ENCODE data around the gene USP10. TPM values are rescaled to one million over a fixed set of nuclear protein-coding genes. Genes with fewer than 3 reads are reported as not detected.

The USP10 gene
- total RNA-seq, 1 donor from 2014 or later: 67.8 TPM

DNA sequence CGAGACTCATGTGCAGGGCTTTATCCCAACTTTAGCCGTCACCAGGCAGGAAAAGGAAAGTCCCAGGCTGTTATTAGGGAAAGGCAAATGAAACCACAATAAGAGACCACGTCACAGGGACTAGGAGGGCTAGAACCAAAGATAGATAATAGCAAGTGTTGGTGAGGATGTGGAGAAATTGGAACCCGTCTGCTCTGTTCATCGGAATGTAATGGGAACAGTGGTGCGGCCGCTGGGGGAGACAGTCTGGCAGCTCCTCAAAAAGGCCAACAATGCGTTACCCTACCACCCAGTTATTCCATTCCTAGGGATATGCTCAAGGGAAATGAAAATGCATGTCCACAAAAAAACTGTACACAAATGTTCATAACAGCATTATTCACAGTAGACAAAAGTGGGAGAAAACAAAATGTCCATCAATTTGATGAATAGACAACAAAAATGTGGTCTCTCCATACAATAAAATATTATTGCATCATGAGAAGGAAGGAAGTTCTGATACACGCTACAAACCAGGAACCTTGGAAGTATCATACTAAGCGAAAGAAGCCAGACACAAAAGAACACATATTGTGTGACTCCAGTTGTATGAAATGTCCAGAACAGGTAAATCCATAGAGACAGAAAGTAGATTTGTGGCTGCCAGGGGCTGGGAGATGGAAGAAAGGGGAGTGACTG, 19.5 kb upstream of the USP10 start:
- Histone ChIP-seq H3K36me3 (ENCODE audit: control insufficient read depth, insufficient read depth, low read length) (no peaks in the 10 kb centered on the region), H3K4me3 (ENCODE audit: low read depth, low read length) (no peak overlapping the region), H3K27me3 (ENCODE audit: control insufficient read depth, insufficient read depth, low read length) (no peaks in the 10 kb centered on the region)
- TF ChIP-seq, protein P1, sequence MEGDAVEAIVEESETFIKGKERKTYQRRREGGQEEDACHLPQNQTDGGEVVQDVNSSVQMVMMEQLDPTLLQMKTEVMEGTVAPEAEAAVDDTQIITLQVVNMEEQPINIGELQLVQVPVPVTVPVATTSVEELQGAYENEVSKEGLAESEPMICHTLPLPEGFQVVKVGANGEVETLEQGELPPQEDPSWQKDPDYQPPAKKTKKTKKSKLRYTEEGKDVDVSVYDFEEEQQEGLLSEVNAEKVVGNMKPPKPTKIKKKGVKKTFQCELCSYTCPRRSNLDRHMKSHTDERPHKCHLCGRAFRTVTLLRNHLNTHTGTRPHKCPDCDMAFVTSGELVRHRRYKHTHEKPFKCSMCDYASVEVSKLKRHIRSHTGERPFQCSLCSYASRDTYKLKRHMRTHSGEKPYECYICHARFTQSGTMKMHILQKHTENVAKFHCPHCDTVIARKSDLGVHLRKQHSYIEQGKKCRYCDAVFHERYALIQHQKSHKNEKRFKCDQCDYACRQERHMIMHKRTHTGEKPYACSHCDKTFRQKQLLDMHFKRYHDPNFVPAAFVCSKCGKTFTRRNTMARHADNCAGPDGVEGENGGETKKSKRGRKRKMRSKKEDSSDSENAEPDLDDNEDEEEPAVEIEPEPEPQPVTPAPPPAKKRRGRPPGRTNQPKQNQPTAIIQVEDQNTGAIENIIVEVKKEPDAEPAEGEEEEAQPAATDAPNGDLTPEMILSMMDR (IDR thresholded peaks at IDR 0.05; ENCODE audit: insufficient read depth, low read length, poor library complexity, severe bottlenecking): no peak
- DNase-seq (ENCODE audit: low read depth): no peak

DNA sequence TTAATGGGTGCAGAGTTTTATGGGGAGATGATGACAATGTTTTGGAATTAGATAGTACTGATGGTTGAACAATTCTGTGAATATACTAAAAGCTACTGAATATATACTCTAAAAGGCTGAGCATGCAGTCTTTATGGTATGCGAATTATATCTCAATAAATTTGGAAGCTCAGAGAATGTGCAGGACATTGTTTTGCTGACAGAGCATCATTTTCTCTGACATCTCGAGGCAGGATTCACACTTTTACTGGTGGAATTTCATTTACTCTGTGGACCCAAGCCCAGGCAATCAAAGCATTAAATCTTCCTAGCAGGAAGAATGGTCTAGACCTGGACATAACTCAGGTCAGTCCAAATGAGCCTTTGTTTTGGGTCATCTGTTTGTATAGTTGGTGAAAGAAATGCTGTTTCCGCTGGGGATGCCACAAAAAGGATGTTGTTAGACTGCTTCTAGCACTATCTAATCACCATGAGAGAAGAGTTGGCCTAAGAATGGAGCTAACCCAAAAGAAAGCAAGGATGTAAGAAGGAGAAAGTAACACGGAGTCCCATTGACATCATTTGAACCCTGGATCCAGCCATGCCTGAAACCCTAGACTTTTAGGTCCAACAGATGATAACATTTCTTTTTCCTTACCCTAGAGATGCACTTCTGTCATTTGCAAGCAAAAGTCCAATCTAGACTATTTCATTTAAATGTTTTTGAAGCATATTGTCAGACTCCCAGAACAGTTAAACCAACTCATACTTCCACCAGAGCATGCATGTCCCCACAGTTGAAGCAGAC, 18.8 kb upstream of the USP10 start:
- no peaks in the 10 kb centered on the region for H3K27me3 ChIP-seq (ENCODE audit: control insufficient read depth, insufficient read depth, low read length)
- DNase-seq (ENCODE audit: low read depth): no peak
- H3K36me3 ChIP-seq (ENCODE audit: control insufficient read depth, insufficient read depth, low read length): no peaks in the 10 kb centered on the region
- H3K4me3 ChIP-seq (ENCODE audit: low read depth, low read length): no peak overlapping the region
- TF ChIP-seq, protein P1 (IDR thresholded peaks at IDR 0.05; ENCODE audit: insufficient read depth, low read length, poor library complexity, severe bottlenecking): no peak

- Histone ChIP-seq H3K4me3 (ENCODE audit: low read depth, low read length) (no peak overlapping the region), H3K36me3 (ENCODE audit: control insufficient read depth, insufficient read depth, low read length) (no peaks in the 10 kb centered on the region), H3K27me3 (ENCODE audit: control insufficient read depth, insufficient read depth, low read length) (no peaks in the 10 kb centered on the region)
- TF ChIP-seq, protein P1 (IDR thresholded peaks at IDR 0.05; ENCODE audit: insufficient read depth, low read length, poor library complexity, severe bottlenecking): no peak
- no peak for DNase-seq (ENCODE audit: low read depth)
Measured at GRCh38 chr16:84683691-84684591, 15.9 kb upstream of the USP10 start.

- no peak overlapping the region for H3K4me3 ChIP-seq (ENCODE audit: low read depth, low read length)
- DNase-seq (ENCODE audit: low read depth): no peak
- TF ChIP-seq, protein P1 (IDR thresholded peaks at IDR 0.05; ENCODE audit: insufficient read depth, low read length, poor library complexity, severe bottlenecking): no peak
- H3K27me3 ChIP-seq (ENCODE audit: control insufficient read depth, insufficient read depth, low read length): no peaks in the 10 kb centered on the region
- no peaks in the 10 kb centered on the region for H3K36me3 ChIP-seq (ENCODE audit: control insufficient read depth, insufficient read depth, low read length)
Measured at GRCh38 chr16:84684592-84684965, 15.2 kb upstream of the USP10 start.

GRCh38 chr16:84685210-84685609, 14.6 kb upstream of the USP10 start:
- DNase-seq (ENCODE audit: low read depth): no peak
- Histone ChIP-seq H3K27me3 (ENCODE audit: control insufficient read depth, insufficient read depth, low read length) (no peaks in the 10 kb centered on the region), H3K36me3 (ENCODE audit: control insufficient read depth, insufficient read depth, low read length) (no peaks in the 10 kb centered on the region), H3K4me3 (ENCODE audit: low read depth, low read length) (no peak overlapping the region)
- TF ChIP-seq, protein P1 (IDR thresholded peaks at IDR 0.05; ENCODE audit: insufficient read depth, low read length, poor library complexity, severe bottlenecking): no peak

All from kidney epithelial cell (primary cell).